ENCODE data around the gene AGMAT.

DNA sequence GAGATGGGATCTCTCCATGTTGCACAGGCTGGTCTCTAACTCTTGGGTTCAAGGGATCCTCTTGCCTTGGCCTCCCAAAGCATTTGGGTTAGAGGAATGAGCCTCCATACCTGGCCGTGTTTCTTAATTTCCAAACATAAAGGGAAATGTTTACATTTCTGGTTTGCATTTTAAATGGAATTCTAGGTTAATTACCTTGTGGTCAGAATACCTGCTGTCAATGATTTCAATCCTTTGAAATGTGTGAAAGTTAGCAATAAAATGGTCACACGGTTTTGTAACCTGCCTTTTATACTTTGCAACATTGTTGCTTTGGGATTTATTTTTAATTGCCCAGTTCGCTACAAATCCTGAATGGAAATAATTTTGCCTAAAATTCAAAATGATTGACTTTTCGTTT lies 26.3 kb downstream of the AGMAT start:
- TF ChIP-seq, protein P1, sequence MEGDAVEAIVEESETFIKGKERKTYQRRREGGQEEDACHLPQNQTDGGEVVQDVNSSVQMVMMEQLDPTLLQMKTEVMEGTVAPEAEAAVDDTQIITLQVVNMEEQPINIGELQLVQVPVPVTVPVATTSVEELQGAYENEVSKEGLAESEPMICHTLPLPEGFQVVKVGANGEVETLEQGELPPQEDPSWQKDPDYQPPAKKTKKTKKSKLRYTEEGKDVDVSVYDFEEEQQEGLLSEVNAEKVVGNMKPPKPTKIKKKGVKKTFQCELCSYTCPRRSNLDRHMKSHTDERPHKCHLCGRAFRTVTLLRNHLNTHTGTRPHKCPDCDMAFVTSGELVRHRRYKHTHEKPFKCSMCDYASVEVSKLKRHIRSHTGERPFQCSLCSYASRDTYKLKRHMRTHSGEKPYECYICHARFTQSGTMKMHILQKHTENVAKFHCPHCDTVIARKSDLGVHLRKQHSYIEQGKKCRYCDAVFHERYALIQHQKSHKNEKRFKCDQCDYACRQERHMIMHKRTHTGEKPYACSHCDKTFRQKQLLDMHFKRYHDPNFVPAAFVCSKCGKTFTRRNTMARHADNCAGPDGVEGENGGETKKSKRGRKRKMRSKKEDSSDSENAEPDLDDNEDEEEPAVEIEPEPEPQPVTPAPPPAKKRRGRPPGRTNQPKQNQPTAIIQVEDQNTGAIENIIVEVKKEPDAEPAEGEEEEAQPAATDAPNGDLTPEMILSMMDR (IDR thresholded peaks at IDR 0.05; ENCODE audit: insufficient read depth, low read depth, low read length), result no peak
- TF ChIP-seq EZH2 (IDR thresholded peaks at IDR 0.05; ENCODE audit: insufficient read depth, low read length), result no peak
